ENCODE measurements around the gene CD63. TPM values are rescaled to one million over a fixed set of nuclear protein-coding genes. Genes with fewer than 3 reads are reported as not detected.

CD63 gene
- total RNA-seq, 2 donors from 2014 or later: 129 to 180 TPM

DNA sequence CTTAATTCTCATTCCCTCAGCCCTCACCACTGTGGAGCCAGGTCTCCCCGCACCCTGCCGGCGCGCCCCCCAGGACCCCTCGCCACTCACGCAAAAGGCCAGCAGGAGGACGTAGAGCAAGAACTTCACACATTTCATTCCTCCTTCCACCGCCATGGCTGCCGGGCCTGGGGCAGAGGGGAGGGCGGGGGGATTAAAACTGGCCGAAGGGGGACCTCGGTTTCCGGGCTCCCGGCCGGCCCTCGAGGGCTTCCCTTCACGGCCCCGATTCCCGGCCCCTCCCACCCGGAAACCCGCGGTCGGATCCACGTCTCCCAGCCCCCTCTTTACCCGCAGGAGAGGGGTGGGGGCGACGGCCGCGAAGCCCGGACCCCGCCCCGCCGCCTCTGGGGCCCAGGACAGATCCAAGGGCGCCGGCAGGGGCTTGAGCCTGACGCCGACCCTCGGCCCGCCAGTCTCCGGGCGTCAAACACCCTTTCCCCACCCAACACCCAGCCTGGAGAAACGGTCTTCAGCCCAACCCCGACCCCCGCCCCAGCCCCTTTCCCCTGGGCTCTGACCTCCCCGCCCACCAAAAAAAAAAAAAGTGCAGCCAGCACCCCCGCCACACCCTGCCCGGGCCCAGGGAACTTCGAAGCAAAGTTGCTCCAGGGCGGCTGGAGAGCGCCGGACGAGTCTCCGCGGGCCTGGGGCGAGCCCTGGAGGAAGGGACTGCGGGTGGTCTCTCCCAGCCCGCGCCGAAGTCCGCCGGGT lies 447 bp downstream of the CD63 start:
- ATAC-seq: no peak
- Mint-ChIP-seq H3K9me3 (no peaks in the 10 kb centered on the region), H3K27ac (peak overlapping the region; percentile 14 to 79), H3K36me3 (peaks cover 0 to 9% of the 10 kb centered on the region in 2 donors)
- no peak for DNase-seq (ENCODE audit: low spot score in 2 of 2)

GRCh38 chr12:55727643-55728185 lies 1.1 kb downstream of the CD63 start:
- ATAC-seq: no peak
- H3K9me3 Mint-ChIP-seq: no peaks in the 10 kb centered on the region
- H3K36me3 Mint-ChIP-seq: peaks cover 0 to 9% of the 10 kb centered on the region in 2 donors
- peak overlapping the region in 1 of 2 donors; percentile 77 for H3K27ac Mint-ChIP-seq
- DNase-seq (ENCODE audit: low spot score in 2 of 2): no peak

- no peaks in the 10 kb centered on the region for H3K9me3 Mint-ChIP-seq
- no peak for DNase-seq (ENCODE audit: low spot score in 2 of 2)
- peaks cover 0 to 9% of the 10 kb centered on the region in 2 donors for H3K36me3 Mint-ChIP-seq
- ATAC-seq: no peak
- peak overlapping the region in 1 of 2 donors; percentile 44 for H3K27ac Mint-ChIP-seq
Measured at GRCh38 chr12:55726971-55727370, 1.8 kb downstream of the CD63 start.

DNA sequence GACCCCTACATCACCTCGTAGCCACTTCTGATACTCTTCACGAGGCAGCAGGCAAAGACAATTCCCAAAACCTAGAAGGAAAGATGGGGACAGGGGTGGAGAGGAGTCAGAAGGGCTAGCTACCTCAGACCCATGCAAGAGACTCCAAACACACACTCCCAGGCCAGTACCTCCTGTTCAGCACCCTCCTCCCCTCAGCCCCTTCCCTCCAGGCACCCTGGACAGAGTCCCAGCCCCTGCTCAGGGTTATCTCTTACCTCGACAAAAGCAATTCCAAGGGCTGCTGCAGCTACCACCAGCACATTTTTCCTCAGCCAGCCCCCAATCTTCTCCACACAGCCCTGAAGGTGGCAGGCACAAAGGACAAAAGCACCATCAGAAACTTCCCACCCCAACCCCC lies 3.3 kb downstream of the CD63 start:
- peaks cover 0 to 9% of the 10 kb centered on the region in 2 donors for H3K36me3 Mint-ChIP-seq
- H3K27ac Mint-ChIP-seq: no peak overlapping the region
- H3K9me3 Mint-ChIP-seq: no peaks in the 10 kb centered on the region
- DNase-seq (ENCODE audit: low spot score in 2 of 2) (no peak), ATAC-seq (no peak)

- ATAC-seq (no peak), DNase-seq (ENCODE audit: low spot score in 2 of 2) (no peak)
- Mint-ChIP-seq H3K9me3 (no peaks in the 10 kb centered on the region), H3K36me3 (peaks cover 0 to 6% of the 10 kb centered on the region in 2 donors), H3K27ac (peak overlapping the region in 1 of 2 donors; percentile 12)
Measured at GRCh38 chr12:55724940-55725309, 3.9 kb downstream of the CD63 start.

DNA sequence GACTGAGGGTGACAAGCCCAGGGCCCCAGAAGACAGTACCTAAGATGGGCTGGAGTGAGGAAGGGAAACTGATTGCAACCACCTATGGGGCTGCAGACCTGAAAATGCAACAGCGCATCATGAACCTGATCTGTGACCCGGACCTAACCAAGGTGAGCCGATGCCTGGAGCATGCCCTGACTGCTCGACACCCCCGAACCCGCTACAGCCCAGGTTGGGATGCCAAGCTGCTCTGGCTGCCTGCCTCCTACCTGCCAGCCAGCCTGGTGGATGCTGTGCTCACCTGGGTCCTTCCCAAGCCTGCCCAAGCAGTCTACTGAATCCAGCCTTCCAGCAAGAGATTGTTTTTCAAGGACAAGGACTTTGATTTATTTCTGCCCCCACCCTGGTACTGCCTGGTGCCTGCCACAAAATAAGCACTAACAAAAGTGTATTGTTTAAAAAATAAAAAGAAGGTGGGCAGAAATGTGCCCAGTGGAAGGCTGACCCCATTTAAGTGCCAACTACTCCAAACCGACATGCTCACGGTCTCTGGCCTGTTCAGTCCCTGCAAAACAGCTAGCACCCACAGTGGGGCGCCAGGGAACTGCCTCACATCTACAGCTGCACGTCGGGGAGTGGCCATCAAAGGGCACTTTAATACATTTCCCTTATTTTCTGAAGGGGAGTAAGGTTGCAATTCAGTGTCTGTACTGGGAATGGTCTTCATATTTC lies 4.4 kb downstream of the CD63 start:
- Mint-ChIP-seq H3K36me3 (peaks cover 0 to under 1% of the 10 kb centered on the region in 2 donors), H3K9me3 (no peaks in the 10 kb centered on the region), H3K27ac (peak overlapping the region in 1 of 2 donors; percentile 12)
- DNase-seq (ENCODE audit: low spot score in 2 of 2) (peak in 1 of 2 donors; percentile 72), ATAC-seq (peak in 1 of 2 donors; percentile 43)

GRCh38 chr12:55723516-55724225 lies 5.1 kb downstream of the CD63 start:
- DNase-seq (ENCODE audit: low spot score in 2 of 2): no peak
- peak overlapping the region in 1 of 2 donors; percentile 12 for H3K27ac Mint-ChIP-seq
- no peaks in the 10 kb centered on the region for H3K9me3 Mint-ChIP-seq
- H3K36me3 Mint-ChIP-seq: no peaks in the 10 kb centered on the region
- no peak for ATAC-seq

- H3K36me3 Mint-ChIP-seq: no peaks in the 10 kb centered on the region
- H3K9me3 Mint-ChIP-seq: no peaks in the 10 kb centered on the region
- DNase-seq (ENCODE audit: low spot score in 2 of 2) (no peak), ATAC-seq (no peak)
- no peak overlapping the region for H3K27ac Mint-ChIP-seq
Measured at GRCh38 chr12:55722948-55723347, 5.9 kb downstream of the CD63 start.

GRCh38 chr12:55721601-55722213 lies 7.1 kb downstream of the CD63 start:
- no peak for ATAC-seq
- no peak for DNase-seq (ENCODE audit: low spot score in 2 of 2)
- Mint-ChIP-seq H3K36me3 (no peaks in the 10 kb centered on the region), H3K9me3 (no peaks in the 10 kb centered on the region), H3K27ac (no peak overlapping the region)

- Mint-ChIP-seq H3K36me3 (no peaks in the 10 kb centered on the region), H3K27ac (no peak overlapping the region), H3K9me3 (no peaks in the 10 kb centered on the region)
- no peak for DNase-seq (ENCODE audit: low spot score in 2 of 2)
- ATAC-seq: no peak
Measured at GRCh38 chr12:55720894-55721444, 7.8 kb downstream of the CD63 start.

- Mint-ChIP-seq H3K27ac (no peak within 1 kb of the TSS), H3K36me3 (no peaks in the 10 kb centered on the region), H3K9me3 (no peaks in the 10 kb centered on the region)
- no peak for DNase-seq (ENCODE audit: low spot score in 2 of 2)
- no peak for ATAC-seq
Measured at GRCh38 chr12:55720071-55720564, 8.7 kb downstream of the CD63 start, which contains the start of gene RDH5. RDH5 (plus strand) TSS chr12:55720393; CDS start chr12:55721185, 792 bp downstream.

DNA sequence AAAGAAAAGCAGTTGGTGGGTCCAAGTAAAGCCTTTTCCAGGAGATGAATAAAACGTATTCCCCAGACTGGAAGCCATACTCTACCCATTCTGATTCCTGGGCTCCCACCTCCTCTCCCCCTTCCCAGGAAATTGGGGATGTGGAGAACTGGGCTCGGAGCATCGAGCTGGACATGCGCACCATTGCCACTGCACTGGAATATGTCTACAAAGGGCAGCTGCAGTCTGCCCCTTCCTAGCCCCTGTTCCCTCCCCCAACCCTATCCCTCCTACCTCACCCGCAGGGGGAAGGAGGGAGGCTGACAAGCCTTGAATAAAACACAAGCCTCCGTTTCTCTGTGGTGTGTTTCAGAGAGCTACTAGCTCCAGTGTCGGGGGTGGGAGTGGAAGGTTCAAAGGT lies 9.4 kb downstream of the CD63 start:
- Mint-ChIP-seq H3K36me3 (no peaks in the 10 kb centered on the region), H3K27ac (no peak overlapping the region), H3K9me3 (no peaks in the 10 kb centered on the region)
- DNase-seq (ENCODE audit: low spot score in 2 of 2) (no peak), ATAC-seq (no peak)

- Mint-ChIP-seq H3K9me3 (no peaks in the 10 kb centered on the region), H3K36me3 (no peaks in the 10 kb centered on the region), H3K27ac (no peak overlapping the region)
- no peak for ATAC-seq
- DNase-seq (ENCODE audit: low spot score in 2 of 2): no peak
Measured at GRCh38 chr12:55718624-55719275, 10.1 kb downstream of the CD63 start.

DNA sequence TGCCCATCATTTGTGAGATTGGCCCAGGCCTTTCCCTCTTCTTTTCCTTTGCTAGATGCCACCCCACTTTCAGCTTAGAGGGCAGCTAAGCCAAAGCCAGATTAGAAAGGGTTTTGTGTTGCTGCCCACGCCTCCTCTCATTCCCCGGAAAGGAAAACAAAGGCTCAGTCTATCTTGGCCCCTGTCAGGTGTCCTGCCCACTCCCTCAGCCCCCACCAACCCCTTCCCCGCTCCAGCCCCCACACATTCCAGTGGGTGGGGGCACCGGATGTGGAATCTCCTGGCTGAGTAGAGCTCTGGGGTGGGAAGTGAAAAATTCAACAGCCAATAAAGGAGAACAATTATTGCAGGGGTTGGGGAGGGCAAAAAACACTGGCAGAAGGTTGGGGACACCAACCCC lies 10.8 kb downstream of the CD63 start:
- Mint-ChIP-seq H3K9me3 (no peaks in the 10 kb centered on the region), H3K27ac (peak overlapping the region in 1 of 2 donors; percentile 92), H3K36me3 (no peaks in the 10 kb centered on the region)
- DNase-seq (ENCODE audit: low spot score in 2 of 2) (no peak), ATAC-seq (no peak)

All from activated naive CD4-positive, alpha-beta T cell treated with anti-CD3 and anti-CD28 coated beads, Interleukin-2, amount 50 U/mL, for 72 hours (primary cell).